ENCODE results near the gene CLCN7.

GRCh38 chr16:1511662-1512569 is 37.1 kb upstream of the CLCN7 start:
- TF ChIP-seq CTCF (IDR thresholded peaks at IDR 0.05) (no peak), SMC3 (IDR thresholded peaks at IDR 0.05; ENCODE audit: low read depth, low read length) (no peak), TEAD4 (IDR thresholded peaks at IDR 0.05; ENCODE audit: borderline replicate concordance, insufficient read depth) (no peak), GATA2 (CRISPR knock-in tag; IDR thresholded peaks at IDR 0.05) (no peak), IRF3 (IDR thresholded peaks at IDR 0.05; ENCODE audit: low read depth, low read length) (no peak), EP300 (IDR thresholded peaks at IDR 0.05; ENCODE audit: borderline replicate concordance in 1 of 2, low read depth in 1 of 2, low read length in 1 of 2) (no peak), CHD2 (IDR thresholded peaks at IDR 0.05; ENCODE audit: low read length, partially characterized antibody) (no peak), RFX5 (IDR thresholded peaks at IDR 0.05; ENCODE audit: low read length) (no peak), REST (IDR thresholded peaks at IDR 0.05; ENCODE audit: low read depth, low read length) (no peak), USF2 (IDR thresholded peaks at IDR 0.05; ENCODE audit: borderline replicate concordance, low read depth, low read length) (no peak), POLR2AphosphoS5 (IDR thresholded peaks at IDR 0.05; ENCODE audit: low read depth, low read length) (no peak), NRF1 (IDR thresholded peaks at IDR 0.05; ENCODE audit: low read depth, low read length) (no peak)

Measured in SK-N-SH (cell line).